Neural cell (in vitro differentiated cells): Measurements from ENCODE around the gene MIS18BP1.

Experiments used
- EZH2 ChIP-seq: fragments of 200-600, 300-800 bp; shearing (Covaris generic), sonication (generic); IDR thresholded peaks from 2 replicates; pipeline ENCODE4 v1.6.1; 2014; ENCODE audit warnings: antibody characterized with exemption, low read length, borderline replicate concordance, mild to moderate bottlenecking; ENCODE audit not compliant: insufficient read depth, poor library complexity, severe bottlenecking
- POLR2AphosphoS5 ChIP-seq: IDR thresholded peaks from 2 replicates; pipeline ENCODE4 v1.6.1; 2012
- TAF1 ChIP-seq: IDR thresholded peaks from 2 replicates; pipeline ENCODE4 v1.6.1; 2012; ENCODE audit warnings: low read depth
- TF ChIP-seq, protein P1 (sequence below): fragments of 450-650 bp; IDR thresholded peaks from 2 replicates; pipeline ENCODE4 v1.5.1; 2014; ENCODE audit warnings: antibody characterized with exemption, mild to moderate bottlenecking, moderate library complexity; ENCODE audit not compliant: poor library complexity, severe bottlenecking

GRCh38 chr14:45227566-45227965 is 25.4 kb downstream of the MIS18BP1 start:
- TF ChIP-seq, protein P1, sequence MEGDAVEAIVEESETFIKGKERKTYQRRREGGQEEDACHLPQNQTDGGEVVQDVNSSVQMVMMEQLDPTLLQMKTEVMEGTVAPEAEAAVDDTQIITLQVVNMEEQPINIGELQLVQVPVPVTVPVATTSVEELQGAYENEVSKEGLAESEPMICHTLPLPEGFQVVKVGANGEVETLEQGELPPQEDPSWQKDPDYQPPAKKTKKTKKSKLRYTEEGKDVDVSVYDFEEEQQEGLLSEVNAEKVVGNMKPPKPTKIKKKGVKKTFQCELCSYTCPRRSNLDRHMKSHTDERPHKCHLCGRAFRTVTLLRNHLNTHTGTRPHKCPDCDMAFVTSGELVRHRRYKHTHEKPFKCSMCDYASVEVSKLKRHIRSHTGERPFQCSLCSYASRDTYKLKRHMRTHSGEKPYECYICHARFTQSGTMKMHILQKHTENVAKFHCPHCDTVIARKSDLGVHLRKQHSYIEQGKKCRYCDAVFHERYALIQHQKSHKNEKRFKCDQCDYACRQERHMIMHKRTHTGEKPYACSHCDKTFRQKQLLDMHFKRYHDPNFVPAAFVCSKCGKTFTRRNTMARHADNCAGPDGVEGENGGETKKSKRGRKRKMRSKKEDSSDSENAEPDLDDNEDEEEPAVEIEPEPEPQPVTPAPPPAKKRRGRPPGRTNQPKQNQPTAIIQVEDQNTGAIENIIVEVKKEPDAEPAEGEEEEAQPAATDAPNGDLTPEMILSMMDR = no peak
- TF ChIP-seq EZH2 (no peak), POLR2AphosphoS5 (no peak), TAF1 (no peak)
